OCI-LY7 (cell line): ENCODE results near the gene APC. TPM values are rescaled to one million over a fixed set of nuclear protein-coding genes. Genes with fewer than 3 reads are reported as not detected.

Experiments used
- BruUV-seq: library from RNA; stranded (reverse); fragments of 400-500 nt; replicated peaks from 2 replicates; lab custom pipeline; 2021; lab: Mats Ljungman, UMichigan
- CTCF ChIA-PET: fragments of 300-600 bp; sonication (Branson Sonifier 250); formaldehyde crosslinking; loops from one replicate; lab custom pipeline; 2022; ENCODE audit warnings: antibody characterized with exemption; ENCODE audit not compliant: unreplicated experiment; lab: Charles Lee
- POLR2A ChIA-PET: fragments of 300-600 bp; sonication (Branson Sonifier 250); formaldehyde crosslinking; loops from one replicate; lab custom pipeline; 2022; ENCODE audit warnings: antibody characterized with exemption; lab: Charles Lee
- DNase-seq: peaks from one replicate; pipeline ENCODE4 v3.0.0-alpha.2; 2015; ENCODE audit warnings: low spot score
- H2AFZ ChIP-seq: fragments of 200-600 bp; sonication (generic), shearing (Covaris generic); 2 replicates; pipeline ENCODE4 v1.6.1; 2014; ENCODE audit warnings: mild to moderate bottlenecking, antibody characterized with exemption, low read length, moderate library complexity
- H3K27ac ChIP-seq: fragments of 200-600 bp; sonication (generic); 2 replicates; pipeline ENCODE4 v1.5.1; 2014; ENCODE audit warnings: mixed run types, low read depth, mild to moderate bottlenecking, moderate library complexity, low read length, inconsistent platforms; ENCODE audit not compliant: poor library complexity, severe bottlenecking
- H3K36me3 ChIP-seq: fragments of 200-600 bp; sonication (generic); 2 replicates; pipeline ENCODE4 v1.6.1; 2014; ENCODE audit warnings: mild to moderate bottlenecking, antibody characterized with exemption, low read length, moderate library complexity, mixed read lengths; ENCODE audit not compliant: insufficient read depth
- H3K4me1 ChIP-seq: fragments of 200-600 bp; sonication (generic); 2 replicates; pipeline ENCODE4 v1.5.1; 2014; ENCODE audit warnings: mild to moderate bottlenecking, low read length; ENCODE audit not compliant: insufficient read depth, poor library complexity, severe bottlenecking
- H3K4me2 ChIP-seq: fragments of 200-600 bp; sonication (generic); 2 replicates; pipeline ENCODE4 v1.6.1; 2014; ENCODE audit warnings: mild to moderate bottlenecking, low read length
- H3K4me3 ChIP-seq: fragments of 200-600 bp; sonication (generic); 2 replicates; pipeline ENCODE4 v1.5.1; 2014; ENCODE audit warnings: mild to moderate bottlenecking, low read depth, low read length; ENCODE audit not compliant: poor library complexity, severe bottlenecking
- H3K79me2 ChIP-seq: fragments of 200-600 bp; sonication (generic); 2 replicates; pipeline ENCODE4 v1.6.1; 2016; ENCODE audit warnings: low read depth, mild to moderate bottlenecking, low read length, moderate library complexity, mixed read lengths; ENCODE audit not compliant: insufficient read depth
- H3K9me2 ChIP-seq: fragments of 200-600 bp; sonication (generic); 2 replicates; pipeline ENCODE4 v1.6.1; 2016; ENCODE audit warnings: mild to moderate bottlenecking, low read length, mixed read lengths; ENCODE audit not compliant: insufficient read depth
- H3K9me3 ChIP-seq: fragments of 200-600 bp; sonication (generic); 2 replicates; pipeline ENCODE4 v1.6.1; 2014; ENCODE audit warnings: mild to moderate bottlenecking, mixed run types, low read length, mixed read lengths
- H4K20me1 ChIP-seq: fragments of 200-600 bp; sonication (generic); 2 replicates; pipeline ENCODE4 v1.6.1; 2014; ENCODE audit warnings: mild to moderate bottlenecking, antibody characterized with exemption, low read length, moderate library complexity, mixed read lengths; ENCODE audit not compliant: insufficient read depth
- CTCF ChIP-seq: fragments of 200-600 bp; sonication (generic); conservative IDR thresholded peaks from 2 replicates; pipeline ENCODE4 v1.5.1; 2014; ENCODE audit warnings: mild to moderate bottlenecking, antibody characterized with exemption, low read length, moderate library complexity, mixed read lengths
- EZH2phosphoT487 ChIP-seq: fragments of 200-600 bp; sonication (generic); IDR thresholded peaks from 2 replicates; pipeline ENCODE4 v1.6.1; 2018; ENCODE audit warnings: low read depth, borderline replicate concordance, mild to moderate bottlenecking, mixed run types, antibody characterized with exemption, low read length, moderate library complexity, mixed read lengths
- intact Hi-C: fragments of 100-400 bp; cut with micrococcal nuclease; formaldehyde crosslinking; loops from one replicate; pipeline ENCODE4 v1.10.0; 2022; ENCODE audit not compliant: unreplicated experiment
- total RNA-seq, 2 experiments: library from RNA; depleted of rRNA in 1 of 2; stranded (reverse); fragments of >200 nt in 1 of 2; shearing (Covaris generic) in 1 of 2; gene quantifications; 2 replicates each; pipeline ENCODE4 v1.2.3, GENCODE V29; 2014 to 2022

APC gene
- total RNA-seq, 2 experiments from 2014 or later = 33.1 to 34.8 TPM

- Histone ChIP-seq H3K9me2 (no peaks in the 10 kb centered on the region), H3K4me1 (no peaks in the 10 kb centered on the region), H3K36me3 (peaks cover 3% of the 10 kb centered on the region; the same call in 1 of the 2 replicates), H3K4me3 (no peak overlapping the region), H4K20me1 (no peaks in the 10 kb centered on the region), H3K79me2 (no peaks in the 10 kb centered on the region), H3K4me2 (no peak overlapping the region), H3K27ac (no peak overlapping the region), H3K9me3 (no peaks in the 10 kb centered on the region), H2AFZ (no peak overlapping the region)
- CTCF ChIA-PET = no interaction called here
- BruUV-seq = no TSS peak
- TF ChIP-seq EZH2phosphoT487 (no peak), CTCF (no peak)
- intact Hi-C loops = loop anchor here (5.0 kb wide), 1 partner anchor 154 kb away; no protein-coding TSS in a partner anchor
- no peak for DNase-seq
- POLR2A ChIA-PET = no interaction called here
These were observed 108.9 kb downstream of the APC start for GRCh38 chr5:112846556-112846955.

- Histone ChIP-seq H2AFZ (no peak overlapping the region), H3K9me3 (no peaks in the 10 kb centered on the region), H3K79me2 (no peaks in the 10 kb centered on the region), H3K27ac (no peak overlapping the region), H3K9me2 (no peaks in the 10 kb centered on the region), H3K36me3 (no peaks in the 10 kb centered on the region), H3K4me1 (no peaks in the 10 kb centered on the region), H3K4me2 (no peak overlapping the region), H3K4me3 (no peak overlapping the region), H4K20me1 (no peaks in the 10 kb centered on the region)
- CTCF ChIA-PET = no interaction called here
- no peak for TF ChIP-seq EZH2phosphoT487
- TF ChIP-seq CTCF = no peak
- no TSS peak for BruUV-seq
- DNase-seq = no peak
- intact Hi-C loops = loop anchor here (5.0 kb wide), 1 partner anchor 155 kb away; no protein-coding TSS in a partner anchor
- POLR2A ChIA-PET = no interaction called here
These were observed 109.6 kb downstream of the APC start for GRCh38 chr5:112847306-112847705.

- Histone ChIP-seq H3K27ac (no peak overlapping the region), H3K4me1 (no peaks in the 10 kb centered on the region), H3K79me2 (no peaks in the 10 kb centered on the region), H3K4me2 (no peak overlapping the region), H3K9me2 (no peaks in the 10 kb centered on the region), H3K4me3 (no peak overlapping the region), H3K9me3 (no peaks in the 10 kb centered on the region), H4K20me1 (no peaks in the 10 kb centered on the region), H2AFZ (no peak overlapping the region), H3K36me3 (no peaks in the 10 kb centered on the region)
- ChIA-PET POLR2A (interaction anchor here (0.6 to 1.2 kb wide), 9 partner anchors 9 to 298 kb away, joined by 3 to 8 read pairs (median 3); no protein-coding TSS in a partner anchor), CTCF (interaction anchor here (0.5 to 0.6 kb wide), 2 partner anchors 127 to 280 kb away, joined by 3 read pairs; no protein-coding TSS in a partner anchor)
- no TSS peak for BruUV-seq
- TF ChIP-seq CTCF (peak; percentile 83), EZH2phosphoT487 (no peak)
- DNase-seq = peak; percentile 79
- intact Hi-C loops = loop anchor here (1.0 to 5.0 kb wide), 2 partner anchors 156 to 297 kb away; no protein-coding TSS in a partner anchor
These were observed 110.6 kb downstream of the APC start for GRCh38 chr5:112848116-112848811.
